Epithelial cell of prostate (primary cell): ENCODE results near the gene KCTD18.

Experiments used
- DNase-seq: peaks from one replicate; pipeline ENCODE4 v3.0.0-alpha.2; 2011; ENCODE audit warnings: low read depth, low spot score
- H3K27ac ChIP-seq: fragments of 450-650 bp; 2 replicates; pipeline ENCODE4 v1.5.1; 2017; ENCODE audit warnings: mild to moderate bottlenecking

KCTD18 gene

GRCh38 chr2:200439981-200440380, 69.9 kb downstream of the KCTD18 start:
- DNase-seq = no peak
- no peak overlapping the region for H3K27ac ChIP-seq
